Mesenchymal stem cell (in vitro differentiated cells and primary cell): ENCODE results near the gene TMEM63A.
A peak's percentile ranks its signal among the peaks of the same experiment; 100 is the strongest.

ENCODE experiments used
- DNase-seq: peaks from one replicate; pipeline ENCODE4 v3.0.0-alpha.2; 2013
- H2AFZ ChIP-seq: one replicate; pipeline ENCODE4 v1.6.1; 2013; ENCODE audit warnings: low read depth, mild to moderate bottlenecking, control low read depth, inconsistent platforms, low read length, moderate library complexity
- H2AK5ac ChIP-seq: 2 replicates; pipeline ENCODE4 v1.6.1; 2013; ENCODE audit warnings: low read length, moderate library complexity, mild to moderate bottlenecking, inconsistent platforms; ENCODE audit not compliant: severe bottlenecking
- H2BK120ac ChIP-seq: one replicate; pipeline ENCODE4 v1.6.1; 2013; ENCODE audit warnings: low read depth, mild to moderate bottlenecking, inconsistent platforms, low read length, moderate library complexity
- H2BK12ac ChIP-seq, 2 experiments: one replicate each; pipeline ENCODE4 v1.6.1; 2013; ENCODE audit warnings: inconsistent platforms in 2 of 2, low read length in 2 of 2, mild to moderate bottlenecking in 2 of 2, moderate library complexity in 2 of 2, control low read depth in 1 of 2
- H2BK15ac ChIP-seq: one replicate; pipeline ENCODE4 v1.6.1; 2013; ENCODE audit warnings: mild to moderate bottlenecking, low read depth, inconsistent platforms; ENCODE audit not compliant: poor library complexity, severe bottlenecking
- H2BK5ac ChIP-seq: 2 replicates; pipeline ENCODE4 v1.6.1; 2013; ENCODE audit warnings: low read depth, mild to moderate bottlenecking, low read length, control low read depth, inconsistent platforms; ENCODE audit not compliant: poor library complexity, severe bottlenecking
- H3K14ac ChIP-seq, 2 experiments: one replicate each; pipeline ENCODE4 v1.6.1; 2013; ENCODE audit warnings: inconsistent platforms in 2 of 2, low read length in 2 of 2, control low read depth in 1 of 2, mild to moderate bottlenecking in 1 of 2, moderate library complexity in 1 of 2
- H3K18ac ChIP-seq, 2 experiments: one replicate each; pipeline ENCODE4 v1.6.1; 2013; ENCODE audit warnings: inconsistent platforms in 2 of 2, low read length in 2 of 2, control low read depth in 1 of 2, low read depth in 1 of 2, mild to moderate bottlenecking in 1 of 2
- H3K23ac ChIP-seq, 2 experiments: one replicate each; pipeline ENCODE4 v1.6.1; 2013; ENCODE audit warnings: inconsistent platforms in 2 of 2, low read length in 2 of 2, mild to moderate bottlenecking in 2 of 2, moderate library complexity in 2 of 2, control low read depth in 1 of 2
- H3K27ac ChIP-seq: 2 replicates; pipeline ENCODE4 v1.5.1; 2013; ENCODE audit warnings: mild to moderate bottlenecking, moderate library complexity, low read length, control low read depth, inconsistent platforms; ENCODE audit not compliant: poor library complexity, severe bottlenecking
- H3K27me3 ChIP-seq, 2 experiments: 2 replicates each; pipeline versions ENCODE4 v1.6.1 to v1.7.0; 2013; ENCODE audit warnings: low read length in 2 of 2, mild to moderate bottlenecking in 2 of 2, moderate library complexity in 2 of 2, control low read depth in 1 of 2, inconsistent platforms in 1 of 2; ENCODE audit not compliant: control insufficient read depth in 1 of 2, insufficient read depth in 1 of 2
- H3K36me3 ChIP-seq, 2 experiments: 2 replicates each; pipeline versions ENCODE4 v1.6.1 to v1.7.0; 2013; ENCODE audit warnings: low read length in 2 of 2, control low read depth in 1 of 2, inconsistent platforms in 1 of 2, low read depth in 1 of 2, mild to moderate bottlenecking in 1 of 2; ENCODE audit not compliant: insufficient read depth in 2 of 2, control insufficient read depth in 1 of 2
- H3K4ac ChIP-seq, 2 experiments: one replicate each; pipeline ENCODE4 v1.6.1; 2013; ENCODE audit warnings: inconsistent platforms in 2 of 2, low read length in 2 of 2, mild to moderate bottlenecking in 2 of 2, moderate library complexity in 2 of 2, control low read depth in 1 of 2, low read depth in 1 of 2
- H3K4me1 ChIP-seq: 2 replicates; pipeline ENCODE4 v1.6.1; 2013; ENCODE audit warnings: low read depth, low read length, control low read depth; ENCODE audit not compliant: control insufficient read depth, insufficient read depth
- H3K4me2 ChIP-seq: 2 replicates; pipeline ENCODE4 v1.6.1; 2013; ENCODE audit warnings: low read length, mild to moderate bottlenecking, inconsistent platforms; ENCODE audit not compliant: poor library complexity, severe bottlenecking
- H3K4me3 ChIP-seq, 2 experiments: 2 replicates each; pipeline versions ENCODE4 v1.5.1 to v1.7.0; 2013; ENCODE audit warnings: low read length in 2 of 2, mild to moderate bottlenecking in 2 of 2, control low read depth in 1 of 2, low read depth in 1 of 2; ENCODE audit not compliant: insufficient read depth in 1 of 2
- H3K79me1 ChIP-seq: replicated peaks from 2 replicates; pipeline ENCODE4 v1.6.1; 2013; ENCODE audit warnings: mild to moderate bottlenecking, control low read depth, low read length, inconsistent platforms; ENCODE audit not compliant: poor library complexity, severe bottlenecking
- H3K9ac ChIP-seq: 2 replicates; pipeline ENCODE4 v1.7.0; 2013; ENCODE audit warnings: mild to moderate bottlenecking, low read length, moderate library complexity
- H3K9me3 ChIP-seq: 2 replicates; pipeline ENCODE4 v1.7.0; 2013; ENCODE audit warnings: mild to moderate bottlenecking, low read length; ENCODE audit not compliant: control insufficient read depth
- H4K8ac ChIP-seq: one replicate; pipeline ENCODE4 v1.6.1; 2013; ENCODE audit warnings: inconsistent platforms, mild to moderate bottlenecking, low read length, moderate library complexity
- H4K91ac ChIP-seq: one replicate; pipeline ENCODE4 v1.6.1; 2013; ENCODE audit warnings: mild to moderate bottlenecking, low read length, inconsistent platforms
- WGBS: methylation state at CpG from one replicate; pipeline ENCODE4 v1.1.7; 2013; ENCODE audit warnings: mixed read lengths; 5-methylcytosine and 5-hydroxymethylcytosine counted together

TMEM63A gene

DNA sequence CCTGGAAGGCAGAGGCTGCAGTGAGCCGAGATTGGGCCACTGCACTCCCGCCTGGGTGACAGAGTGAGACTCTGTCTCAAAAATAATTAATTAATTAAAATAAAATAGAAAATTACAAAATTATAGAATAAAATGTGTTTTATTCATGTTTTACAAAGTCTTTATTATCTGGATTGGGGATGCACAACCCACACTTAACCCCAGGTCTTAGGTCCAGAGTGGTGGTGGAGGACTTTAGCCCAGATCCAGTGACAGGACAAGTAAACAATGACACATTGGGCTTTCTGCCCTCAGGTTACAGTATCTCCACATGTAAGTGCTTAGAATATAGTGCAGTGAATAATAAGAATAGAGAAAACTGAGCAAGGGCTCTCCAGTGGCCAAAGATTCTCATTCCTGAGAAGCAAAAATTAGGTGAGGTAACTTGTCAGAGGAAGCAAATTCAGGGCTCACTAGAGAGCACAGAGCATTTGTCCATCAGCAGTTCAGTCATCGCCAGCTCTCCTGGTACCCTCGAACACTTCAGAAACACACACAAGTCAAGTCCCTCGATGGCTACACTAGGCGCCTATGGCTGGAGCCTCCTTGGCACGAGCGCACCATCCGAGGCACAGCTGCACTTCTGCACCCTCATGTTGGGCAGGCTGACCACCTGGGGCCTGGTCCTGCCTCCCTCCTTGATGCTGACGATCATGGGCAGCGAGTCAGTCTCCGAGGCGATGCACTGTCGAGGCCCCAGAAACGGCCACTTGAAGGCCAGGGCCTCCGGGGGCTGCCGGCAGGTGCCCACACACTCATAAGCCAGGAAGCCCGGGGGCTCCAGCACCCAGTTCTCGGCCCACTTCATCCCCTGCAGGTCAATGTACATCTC, 4.2 kb upstream of the TMEM63A start:
- H3K36me3 ChIP-seq, result no peaks in the 10 kb centered on the region
- no peak overlapping the region for H2AK5ac ChIP-seq
- no peak overlapping the region for H2AFZ ChIP-seq
- no peak overlapping the region for H4K8ac ChIP-seq
- no peak overlapping the region for H3K14ac ChIP-seq
- H3K27ac ChIP-seq, result no peak overlapping the region
- H3K9ac ChIP-seq, result no peak overlapping the region
- H3K4me3 ChIP-seq, result no peak overlapping the region
- no peak overlapping the region for H3K4me2 ChIP-seq
- no peak overlapping the region for H4K91ac ChIP-seq
- no peak overlapping the region for H2BK5ac ChIP-seq
- no peaks in the 10 kb centered on the region for H3K27me3 ChIP-seq
- no peak overlapping the region for H2BK15ac ChIP-seq
- no peak overlapping the region for H2BK12ac ChIP-seq
- peaks cover 8% of the 10 kb centered on the region for H3K79me1 ChIP-seq
- H3K4me1 ChIP-seq, result peaks cover 8% of the 10 kb centered on the region
- WGBS, result 92% methylated on average over 17 of the region's 19 CpGs
- H2BK120ac ChIP-seq, result no peak overlapping the region
- no peak for DNase-seq
- no peaks in the 10 kb centered on the region for H3K9me3 ChIP-seq
- no peak overlapping the region for H3K4ac ChIP-seq
- H3K18ac ChIP-seq, result no peak overlapping the region
- H3K23ac ChIP-seq, result no peak overlapping the region

DNA sequence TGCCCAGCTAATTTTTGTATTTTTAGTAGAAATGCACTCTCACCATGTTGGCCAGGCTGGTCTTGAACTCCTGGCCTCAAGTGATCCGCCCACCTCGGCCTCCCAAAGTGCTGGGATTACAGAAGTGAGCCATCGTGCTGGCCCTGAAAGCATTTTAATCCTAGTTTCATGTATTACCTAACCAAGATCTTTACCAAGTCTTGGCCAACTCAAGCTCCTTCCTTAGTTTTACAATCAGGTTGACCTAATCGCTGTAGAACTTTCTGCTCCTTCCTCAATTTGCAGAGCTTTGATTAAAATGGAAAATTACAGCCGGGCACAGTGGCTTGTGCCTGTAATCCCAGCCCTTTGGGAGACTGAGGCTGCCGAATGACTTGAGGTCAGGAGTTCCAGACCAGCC, 3.2 kb upstream of the TMEM63A start:
- Histone ChIP-seq H2BK120ac (no peak overlapping the region), H3K23ac (no peak overlapping the region), H3K79me1 (peaks cover 8% of the 10 kb centered on the region), H3K4me1 (peaks cover 12% of the 10 kb centered on the region), H3K4me3 (no peak overlapping the region), H3K4me2 (no peak overlapping the region), H3K27ac (no peak overlapping the region), H4K8ac (no peak overlapping the region), H3K4ac (no peak overlapping the region), H3K18ac (no peak overlapping the region), H2BK15ac (no peak overlapping the region), H2AK5ac (no peak overlapping the region), H2BK12ac (no peak overlapping the region), H3K9me3 (no peaks in the 10 kb centered on the region), H3K27me3 (no peaks in the 10 kb centered on the region), H2AFZ (no peak overlapping the region), H3K9ac (no peak overlapping the region), H4K91ac (no peak overlapping the region), H2BK5ac (no peak overlapping the region), H3K14ac (no peak overlapping the region), H3K36me3 (no peaks in the 10 kb centered on the region)
- WGBS, result 97% methylated on average over 6 of the region's 6 CpGs
- no peak for DNase-seq

GRCh38 chr1:225883616-225884265, 1.6 kb upstream of the TMEM63A start:
- WGBS, result 78% methylated on average over 8 of the region's 11 CpGs

More at GRCh38 chr1:225883616-225884265, 1.6 kb upstream of the TMEM63A start:
- Histone ChIP-seq H3K27me3 (no peaks in the 10 kb centered on the region), H3K9me3 (no peaks in the 10 kb centered on the region), H4K91ac (no peak overlapping the region), H3K18ac (no peak overlapping the region), H3K23ac (no peak overlapping the region), H3K14ac (no peak overlapping the region), H2BK15ac (peak overlapping the region; percentile 50), H3K4me1 (peaks cover 14% of the 10 kb centered on the region), H4K8ac (no peak overlapping the region), H3K4me2 (no peak overlapping the region), H3K79me1 (peaks cover 22% of the 10 kb centered on the region), H2AFZ (no peak overlapping the region), H3K27ac (no peak overlapping the region), H3K9ac (no peak overlapping the region), H3K36me3 (peaks cover 0 to 6% of the 10 kb centered on the region in 2 experiments), H2BK5ac (no peak overlapping the region), H2AK5ac (no peak overlapping the region), H2BK12ac (no peak overlapping the region), H3K4ac (no peak overlapping the region), H2BK120ac (no peak overlapping the region), H3K4me3 (peak overlapping the region in 1 of 2 experiments; percentile 96)
- no peak for DNase-seq
